ENCODE results near the gene CISD3.

CISD3 gene

GRCh38 chr17:38745545-38745944 is 15.4 kb downstream of the CISD3 start:
- DNase-seq (ENCODE audit: low read depth in 1 of 2, low spot score in 1 of 2) = no peak
- in situ Hi-C loops (cut with HindIII; ENCODE audit: low pct_unique_long_range_greater_than_20kb, low sequenced_read_pairs) = no loop called here
- TF ChIP-seq JUND (IDR thresholded peaks at IDR 0.05; ENCODE audit: low read depth) = no peak

- no peak for DNase-seq (ENCODE audit: low read depth in 1 of 2, low spot score in 1 of 2)
- TF ChIP-seq JUND (IDR thresholded peaks at IDR 0.05; ENCODE audit: low read depth) = no peak
- in situ Hi-C loops (cut with HindIII; ENCODE audit: low pct_unique_long_range_greater_than_20kb, low sequenced_read_pairs) = no loop called here
Measured at GRCh38 chr17:38746004-38746848, 16.1 kb downstream of the CISD3 start.

GRCh38 chr17:38746849-38747462 is 16.8 kb downstream of the CISD3 start:
- TF ChIP-seq JUND (IDR thresholded peaks at IDR 0.05; ENCODE audit: low read depth) = no peak
- in situ Hi-C loops (cut with HindIII; ENCODE audit: low pct_unique_long_range_greater_than_20kb, low sequenced_read_pairs) = no loop called here
- DNase-seq (ENCODE audit: low read depth in 1 of 2, low spot score in 1 of 2) = no peak

GRCh38 chr17:38747463-38748148 is 17.5 kb downstream of the CISD3 start:
- TF ChIP-seq JUND (IDR thresholded peaks at IDR 0.05; ENCODE audit: low read depth) = no peak
- no peak for DNase-seq (ENCODE audit: low read depth in 1 of 2, low spot score in 1 of 2)
- in situ Hi-C loops (cut with HindIII; ENCODE audit: low pct_unique_long_range_greater_than_20kb, low sequenced_read_pairs) = no loop called here

GRCh38 chr17:38748149-38748891 is 18.2 kb downstream of the CISD3 start, which contains the start of gene PCGF2:
TSS of gene PCGF2 (minus strand) at chr17:38748336. CDS start at chr17:38740402, 7,934 bp downstream.
- in situ Hi-C loops (cut with HindIII; ENCODE audit: low pct_unique_long_range_greater_than_20kb, low sequenced_read_pairs) = no loop called here
- peak; percentile 75 to 95 for DNase-seq (ENCODE audit: low read depth in 1 of 2, low spot score in 1 of 2)
- no peak for TF ChIP-seq JUND (IDR thresholded peaks at IDR 0.05; ENCODE audit: low read depth)

- in situ Hi-C loops (cut with HindIII; ENCODE audit: low pct_unique_long_range_greater_than_20kb, low sequenced_read_pairs) = no loop called here
- TF ChIP-seq JUND (IDR thresholded peaks at IDR 0.05; ENCODE audit: low read depth) = no peak
- DNase-seq (ENCODE audit: low read depth in 1 of 2, low spot score in 1 of 2) = no peak
Measured at GRCh38 chr17:38748892-38749222, 18.7 kb downstream of the CISD3 start.

GRCh38 chr17:38749223-38750043 is 19.3 kb downstream of the CISD3 start:
- in situ Hi-C loops (cut with HindIII; ENCODE audit: low pct_unique_long_range_greater_than_20kb, low sequenced_read_pairs) = no loop called here
- TF ChIP-seq JUND (IDR thresholded peaks at IDR 0.05; ENCODE audit: low read depth) = no peak
- DNase-seq (ENCODE audit: low read depth in 1 of 2, low spot score in 1 of 2) = peak; percentile 67 to 97

DNA sequence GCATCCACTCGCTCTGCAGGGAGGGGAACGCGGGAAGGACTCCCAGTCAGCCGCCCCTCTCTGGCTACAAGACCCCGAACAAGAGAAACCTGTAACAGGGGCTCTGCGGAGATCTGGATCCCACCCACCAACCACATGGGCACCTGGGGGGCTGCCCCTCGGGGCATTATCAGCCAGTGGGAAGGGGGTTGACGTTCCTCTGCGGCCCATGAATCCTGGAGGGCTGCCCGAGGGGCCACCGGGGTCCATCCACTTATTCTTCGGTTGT is 19.8 kb downstream of the CISD3 start:
- DNase-seq (ENCODE audit: low read depth in 1 of 2, low spot score in 1 of 2) = no peak
- in situ Hi-C loops (cut with HindIII; ENCODE audit: low pct_unique_long_range_greater_than_20kb, low sequenced_read_pairs) = no loop called here
- TF ChIP-seq JUND (IDR thresholded peaks at IDR 0.05; ENCODE audit: low read depth) = no peak

DNA sequence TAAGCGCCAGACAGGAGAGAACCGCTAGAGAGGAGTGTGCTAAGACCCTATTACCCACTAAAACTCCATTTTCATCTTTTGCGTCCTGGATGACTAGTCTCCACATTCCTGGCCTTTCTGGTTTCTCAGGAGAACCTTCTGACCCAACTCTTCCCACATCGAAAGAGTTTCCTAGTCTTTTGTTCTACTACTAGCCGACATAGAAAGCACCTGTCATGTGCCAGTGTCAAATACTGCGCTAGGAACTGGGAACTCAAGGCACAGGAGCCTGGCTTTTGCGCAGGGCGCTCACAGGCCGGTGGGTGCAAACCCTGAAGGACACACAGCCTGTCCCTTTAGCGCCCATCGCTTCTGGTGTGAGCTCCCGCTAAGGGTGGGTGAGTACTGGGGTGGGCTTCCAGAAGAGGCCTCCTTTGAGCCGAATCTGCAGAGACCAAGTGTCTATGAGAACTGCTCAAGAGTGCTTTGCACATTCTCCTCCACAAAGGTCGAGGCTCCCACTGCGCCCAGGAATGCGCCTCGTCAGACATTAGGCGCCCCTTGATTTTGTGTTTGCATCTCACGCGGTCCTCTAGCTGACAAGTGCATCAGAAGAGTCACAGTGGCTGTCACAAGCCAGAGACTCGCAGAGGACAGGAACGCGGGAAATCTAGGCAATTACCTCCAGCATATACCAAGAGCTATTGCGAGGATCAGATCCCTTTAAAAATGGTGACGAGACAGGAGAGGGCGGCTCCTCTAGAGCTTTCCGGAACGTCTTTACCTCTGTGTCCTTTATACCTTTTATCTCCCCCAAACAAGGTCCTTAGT is 20.4 kb downstream of the CISD3 start:
- DNase-seq (ENCODE audit: low read depth in 1 of 2, low spot score in 1 of 2) = peak in 1 of 2 experiments; percentile 68
- in situ Hi-C loops (cut with HindIII; ENCODE audit: low pct_unique_long_range_greater_than_20kb, low sequenced_read_pairs) = no loop called here
- TF ChIP-seq JUND (IDR thresholded peaks at IDR 0.05; ENCODE audit: low read depth) = no peak

- no peak for TF ChIP-seq JUND (IDR thresholded peaks at IDR 0.05; ENCODE audit: low read depth)
- in situ Hi-C loops (cut with HindIII; ENCODE audit: low pct_unique_long_range_greater_than_20kb, low sequenced_read_pairs) = no loop called here
- no peak for DNase-seq (ENCODE audit: low read depth in 1 of 2, low spot score in 1 of 2)
Measured at GRCh38 chr17:38751144-38751807, 21.1 kb downstream of the CISD3 start.

- no peak for TF ChIP-seq JUND (IDR thresholded peaks at IDR 0.05; ENCODE audit: low read depth)
- in situ Hi-C loops (cut with HindIII; ENCODE audit: low pct_unique_long_range_greater_than_20kb, low sequenced_read_pairs) = no loop called here
- DNase-seq (ENCODE audit: low read depth in 1 of 2, low spot score in 1 of 2) = peak in 1 of 2 experiments; percentile 89
Measured at GRCh38 chr17:38751808-38752307, 21.7 kb downstream of the CISD3 start.
